ENCODE data around the gene WBP11. TPM values are rescaled to one million over a fixed set of nuclear protein-coding genes. Genes with fewer than 3 reads are reported as not detected.

WBP11 gene
- total and polyA plus RNA-seq, 9 of the 15 experiments (the other 6 are each of a cell fraction or from before 2014, with no cell fraction given), result 7.7 to 60.8 (median 24.6) TPM

DNA sequence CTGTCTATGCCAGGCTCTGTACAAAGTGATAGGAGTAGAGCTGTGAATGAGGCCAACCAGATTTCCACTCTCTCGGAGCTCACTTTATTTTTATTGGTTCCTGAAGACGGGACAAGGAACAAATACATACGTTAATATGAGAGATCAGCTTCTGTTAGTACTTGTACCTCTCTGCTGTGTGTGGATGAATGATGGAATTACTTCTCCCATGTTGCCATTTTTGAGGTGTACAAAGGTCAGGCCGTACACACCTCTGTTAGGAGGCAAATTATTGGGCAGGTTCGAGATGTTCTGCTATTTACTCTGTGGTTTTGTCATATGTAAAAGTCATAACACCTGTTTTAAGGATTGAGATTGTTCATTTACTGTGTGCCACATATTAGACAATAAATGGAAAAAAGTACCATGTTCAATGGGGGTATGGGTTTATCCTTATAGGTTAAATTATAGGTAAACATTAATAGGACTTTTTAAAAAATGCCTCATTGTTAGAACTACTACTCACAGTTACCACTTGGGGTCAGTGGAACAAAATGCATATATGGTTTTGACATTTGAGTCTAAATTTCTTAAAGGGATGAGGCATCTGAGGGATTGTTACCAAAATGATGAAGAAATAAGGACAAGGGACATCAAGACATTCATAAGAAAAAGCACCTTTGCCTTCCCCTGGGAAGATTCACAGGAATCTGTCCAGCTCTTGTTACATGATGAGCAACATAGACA lies 26.9 kb downstream of the WBP11 start:
- no peak overlapping the region for H3K4me3 ChIP-seq
- in situ Hi-C loops (cut with MboI) (no loop called here), intact Hi-C loops (cut with micrococcal nuclease) (no loop called here)
- no peak for DNase-seq (ENCODE audit: extremely low read depth in 1 of 4, low spot score in 3 of 4)
- no peak overlapping the region for H2AFZ ChIP-seq (ENCODE audit: low read depth, low read length)
- 12% methylated on average over 5 of the region's 5 CpGs for WGBS (ENCODE audit: insufficient coverage, low coverage, missing lambda C conversion rate)
- FAIRE-seq, result no peak
- H3K79me2 ChIP-seq (ENCODE audit: control insufficient read depth, insufficient read depth, low read length), result no peaks in the 10 kb centered on the region
- ChIA-PET CTCF (ENCODE audit: low intra/inter-chr PET ratio) (no interaction called here), POLR2A (no interaction called here)
- BruUV-seq (replicated peaks), result no TSS peak
- no peaks in the 10 kb centered on the region for H3K9me3 ChIP-seq (replicated peaks; ENCODE audit: control insufficient read depth, insufficient read depth, low read depth, low read length)
- no peaks in the 10 kb centered on the region for H3K36me3 ChIP-seq (ENCODE audit: control insufficient read depth, insufficient read depth, low read length)
- H3K27me3 ChIP-seq (ENCODE audit: control insufficient read depth in 2 of 2, insufficient read depth in 2 of 2, low read length in 2 of 2), result peaks cover 0 to 14% of the 10 kb centered on the region in 2 experiments; a peak in 2 of 5 replicates
- no peaks in the 10 kb centered on the region for H3K9me1 ChIP-seq (ENCODE audit: control insufficient read depth, insufficient read depth, low read length)
- no peaks in the 10 kb centered on the region for H4K20me1 ChIP-seq (replicated peaks; ENCODE audit: control insufficient read depth, insufficient read depth, low read length)
- H3K9ac ChIP-seq (ENCODE audit: insufficient read depth in 1 of 2, low read depth in 2 of 2, low read length in 2 of 2), result no peak overlapping the region
- H3K4me1 ChIP-seq (replicated peaks in 1 of 2; ENCODE audit: control insufficient read depth in 2 of 2, insufficient read depth in 2 of 2, low read length in 2 of 2), result no peaks in the 10 kb centered on the region; a peak in 1 of 5 replicates
- no peak overlapping the region for H3K4me2 ChIP-seq (ENCODE audit: insufficient read depth, low read length)
- TF ChIP-seq TBL1XR1 (IDR thresholded peaks at IDR 0.05; ENCODE audit: low read length in 2 of 2), result no peak
- no peak overlapping the region for H3K27ac ChIP-seq (ENCODE audit: extremely low read depth, low read depth, low read length)
- no peak for ATAC-seq

DNA sequence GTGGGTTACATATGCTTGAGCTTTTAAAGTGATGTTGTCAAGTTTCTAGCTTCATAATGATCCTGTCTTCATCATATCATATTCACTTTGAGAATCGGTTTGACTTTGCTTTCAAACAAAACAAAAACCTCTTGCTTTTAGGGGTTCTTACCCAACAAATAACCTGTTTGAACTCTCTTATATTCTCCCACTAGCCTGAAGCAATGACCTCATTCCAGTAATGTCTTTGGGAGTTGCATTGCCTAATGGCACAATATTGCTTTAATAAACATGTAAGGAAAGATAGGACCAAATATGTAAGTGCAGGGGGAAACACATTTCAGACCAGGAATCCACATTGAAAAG lies 27.7 kb downstream of the WBP11 start:
- FAIRE-seq, result no peak
- ChIA-PET POLR2A (no interaction called here), CTCF (ENCODE audit: low intra/inter-chr PET ratio) (no interaction called here)
- TF ChIP-seq, protein P1, sequence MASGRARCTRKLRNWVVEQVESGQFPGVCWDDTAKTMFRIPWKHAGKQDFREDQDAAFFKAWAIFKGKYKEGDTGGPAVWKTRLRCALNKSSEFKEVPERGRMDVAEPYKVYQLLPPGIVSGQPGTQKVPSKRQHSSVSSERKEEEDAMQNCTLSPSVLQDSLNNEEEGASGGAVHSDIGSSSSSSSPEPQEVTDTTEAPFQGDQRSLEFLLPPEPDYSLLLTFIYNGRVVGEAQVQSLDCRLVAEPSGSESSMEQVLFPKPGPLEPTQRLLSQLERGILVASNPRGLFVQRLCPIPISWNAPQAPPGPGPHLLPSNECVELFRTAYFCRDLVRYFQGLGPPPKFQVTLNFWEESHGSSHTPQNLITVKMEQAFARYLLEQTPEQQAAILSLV (tag; IDR thresholded peaks at IDR 0.05), result no peak
- TF ChIP-seq CEBPG (CRISPR knock-in tag; IDR thresholded peaks at IDR 0.05) (no peak), CEBPG (tag; conservative IDR thresholded peaks at IDR 0.05 in 1 of 2, IDR thresholded peaks at IDR 0.05 in 1 of 2) (0 out of 4 replicates have a peak, but pooled peaks of 1 of the 2 experiments have one; percentile 28), ZC3H8 (IDR thresholded peaks at IDR 0.05) (no peak), ZNF224 (CRISPR knock-in tag; IDR thresholded peaks at IDR 0.05) (no peak), RBM39 (optimal IDR thresholded peaks at IDR 0.05; ENCODE audit: low read depth, low read length) (no peak)
- DNase-seq (ENCODE audit: extremely low read depth in 1 of 4, low spot score in 3 of 4), result no peak
- intact Hi-C loops (cut with micrococcal nuclease), result no loop called here
- H4K20me1 ChIP-seq (replicated peaks; ENCODE audit: control insufficient read depth, insufficient read depth, low read length), result no peaks in the 10 kb centered on the region
- H3K27me3 ChIP-seq (ENCODE audit: control insufficient read depth in 2 of 2, insufficient read depth in 2 of 2, low read length in 2 of 2), result peaks cover 0 to 14% of the 10 kb centered on the region in 2 experiments; a peak in 2 of 5 replicates
- H3K79me2 ChIP-seq (ENCODE audit: control insufficient read depth, insufficient read depth, low read length), result no peaks in the 10 kb centered on the region
- H3K9ac ChIP-seq (ENCODE audit: insufficient read depth in 1 of 2, low read depth in 2 of 2, low read length in 2 of 2), result no peak overlapping the region
- ATAC-seq, result no peak
- no TSS peak for BruUV-seq (replicated peaks)
- H3K4me2 ChIP-seq (ENCODE audit: insufficient read depth, low read length), result no peak overlapping the region
- no peaks in the 10 kb centered on the region for H3K9me3 ChIP-seq (replicated peaks; ENCODE audit: control insufficient read depth, insufficient read depth, low read depth, low read length)
- H3K4me1 ChIP-seq (replicated peaks in 1 of 2; ENCODE audit: control insufficient read depth in 2 of 2, insufficient read depth in 2 of 2, low read length in 2 of 2), result no peaks in the 10 kb centered on the region; a peak in 1 of 5 replicates
- no peak overlapping the region for H3K27ac ChIP-seq (ENCODE audit: extremely low read depth, low read depth, low read length)
- WGBS (ENCODE audit: insufficient coverage, low coverage, missing lambda C conversion rate), result 17% methylated on average over 1 of the region's 1 CpG
- in situ Hi-C loops (cut with MboI), result no loop called here
- no peak overlapping the region for H3K4me3 ChIP-seq
- no peaks in the 10 kb centered on the region for H3K36me3 ChIP-seq (ENCODE audit: control insufficient read depth, insufficient read depth, low read length)
- H2AFZ ChIP-seq (ENCODE audit: low read depth, low read length), result no peak overlapping the region
- H3K9me1 ChIP-seq (ENCODE audit: control insufficient read depth, insufficient read depth, low read length), result no peaks in the 10 kb centered on the region
